Natural killer cell (primary cell): ENCODE results near the gene MSI2. TPM values are rescaled to one million over a fixed set of nuclear protein-coding genes. Genes with fewer than 3 reads are reported as not detected.

Source experiments
- ATAC-seq, 3 donors: fragments of 150-1000 bp in 2 of 3; fragments of 200-7000 bp in 1 of 3; cut with Tn5 transposase; 1 replicate in 1 of 3; 2 replicates in 2 of 3; pipeline ENCODE4 v1.10.0; 2021; ENCODE audit warnings: mild to moderate bottlenecking in 2 of 3, moderate library complexity in 2 of 3
- DNase-seq, 2 donors: peaks; one replicate each; pipeline versions ENCODE4 v3.0.0 to v3.0.0-alpha.2; 2013 to 2021; ENCODE audit warnings: mixed read lengths in 1 of 2
- H3K27ac ChIP-seq: one replicate; pipeline ENCODE4 v1.5.1; 2013; ENCODE audit warnings: mild to moderate bottlenecking, low read length
- H3K27me3 ChIP-seq: one replicate; pipeline ENCODE4 v1.6.1; 2013; ENCODE audit warnings: low read length; ENCODE audit not compliant: control insufficient read depth, insufficient read depth
- H3K36me3 ChIP-seq: one replicate; pipeline ENCODE4 v1.6.1; 2013; ENCODE audit warnings: low read length; ENCODE audit not compliant: control insufficient read depth, insufficient read depth
- H3K4me1 ChIP-seq: one replicate; pipeline ENCODE4 v1.6.1; 2013; ENCODE audit warnings: low read length; ENCODE audit not compliant: control insufficient read depth, insufficient read depth
- H3K4me3 ChIP-seq: one replicate; pipeline ENCODE4 v1.5.1; 2013; ENCODE audit warnings: low read length
- H3K9me3 ChIP-seq: one replicate; pipeline ENCODE4 v1.6.1; 2013; ENCODE audit warnings: low read length; ENCODE audit not compliant: control insufficient read depth, insufficient read depth
- H3K27ac Mint-ChIP-seq, 2 donors: one replicate each; pipeline ENCODE4 v1.8.0; 2022; ENCODE audit warnings: mild to moderate bottlenecking in 2 of 2, mixed read lengths in 2 of 2, moderate library complexity in 1 of 2
- H3K27me3 Mint-ChIP-seq, 2 donors: one replicate each; pipeline ENCODE4 v1.8.0; 2022; ENCODE audit warnings: low read depth in 2 of 2, mixed read lengths in 2 of 2
- H3K36me3 Mint-ChIP-seq: one replicate; pipeline ENCODE4 v1.8.0; 2022; ENCODE audit warnings: mixed read lengths
- H3K4me1 Mint-ChIP-seq, 2 donors: one replicate each; pipeline ENCODE4 v1.8.0; 2022; ENCODE audit warnings: mixed read lengths in 2 of 2
- H3K4me3 Mint-ChIP-seq: one replicate; pipeline ENCODE4 v1.8.0; 2022; ENCODE audit warnings: mild to moderate bottlenecking, moderate library complexity, mixed read lengths
- H3K9me3 Mint-ChIP-seq, 2 donors: one replicate each; pipeline ENCODE4 v1.8.0; 2022; ENCODE audit warnings: mixed read lengths in 2 of 2
- CTCF ChIP-seq: fragments of 200-600 bp; IDR thresholded peaks from one replicate; pipeline ENCODE4 v1.8.0; 2022; ENCODE audit warnings: antibody characterized with exemption
- WGBS: methylation state at CpG from one replicate; pipeline ENCODE4 v1.1.7; 2013; ENCODE audit warnings: missing lambda C conversion rate; ENCODE audit not compliant: insufficient coverage; 5-methylcytosine and 5-hydroxymethylcytosine counted together
- intact Hi-C: fragments of 100-400 bp; cut with micrococcal nuclease; formaldehyde crosslinking; loops from one replicate; pipeline ENCODE4 v1.14.2; 2022
- total RNA-seq, 4 donors: library from RNA; stranded (reverse); fragments of 120-200 nt in 1 of 4; gene quantifications; one replicate each; pipeline versions ENCODE4 v1.2.3 to v1.2.4, GENCODE V29; 2013 to 2022

The MSI2 gene
- total RNA-seq, 3 donors from 2014 or later (not counting 1 experiment from before 2014, with no cell fraction given): 95.5 to 145 (median 96.8) TPM

- Histone ChIP-seq H3K4me1 (no peaks in the 10 kb centered on the region), H3K36me3 (no peaks in the 10 kb centered on the region), H3K27me3 (no peaks in the 10 kb centered on the region), H3K9me3 (peaks cover 4% of the 10 kb centered on the region), H3K4me3 (no peak overlapping the region), H3K27ac (no peak overlapping the region)
- no peaks in the 10 kb centered on the region for H3K36me3 Mint-ChIP-seq
- no peak for ATAC-seq
- no peak overlapping the region for H3K27ac Mint-ChIP-seq
- WGBS: 97% methylated on average over 9 of the region's 9 CpGs
- intact Hi-C loops: no loop called here
- no peaks in the 10 kb centered on the region for H3K27me3 Mint-ChIP-seq
- no peak for TF ChIP-seq CTCF
- no peaks in the 10 kb centered on the region for H3K9me3 Mint-ChIP-seq
- peaks cover 14 to 24% of the 10 kb centered on the region in 2 donors for H3K4me1 Mint-ChIP-seq
- DNase-seq: no peak
- H3K4me3 Mint-ChIP-seq: no peak overlapping the region
These were observed 157.7 kb downstream of the MSI2 start for GRCh38 chr17:57413848-57414651.

GRCh38 chr17:57415751-57416207, 159.5 kb downstream of the MSI2 start:
- 91% methylated on average over 3 of the region's 3 CpGs for WGBS

GRCh38 chr17:57416369-57416768, 160.0 kb downstream of the MSI2 start:
- peaks cover 19 to 24% of the 10 kb centered on the region in 2 donors for H3K4me1 Mint-ChIP-seq
- peaks cover 4% of the 10 kb centered on the region for H3K9me3 ChIP-seq
- WGBS: over 99% methylated on average over 7 of the region's 7 CpGs
- ATAC-seq: no peak
- no peaks in the 10 kb centered on the region for H3K4me1 ChIP-seq
- no peak overlapping the region for H3K27ac Mint-ChIP-seq
- intact Hi-C loops: no loop called here
- no peak overlapping the region for H3K4me3 Mint-ChIP-seq
- no peak overlapping the region for H3K4me3 ChIP-seq
- no peaks in the 10 kb centered on the region for H3K9me3 Mint-ChIP-seq
- H3K27ac ChIP-seq: no peak overlapping the region
- no peak for TF ChIP-seq CTCF
- H3K36me3 ChIP-seq: no peaks in the 10 kb centered on the region
- H3K36me3 Mint-ChIP-seq: no peaks in the 10 kb centered on the region
- H3K27me3 Mint-ChIP-seq: no peaks in the 10 kb centered on the region
- H3K27me3 ChIP-seq: no peaks in the 10 kb centered on the region
- no peak for DNase-seq

More at GRCh38 chr17:57415751-57416207, 159.5 kb downstream of the MSI2 start:
- intact Hi-C loops: no loop called here
- no peak overlapping the region for H3K27ac ChIP-seq
- H3K27me3 ChIP-seq: no peaks in the 10 kb centered on the region
- H3K4me3 Mint-ChIP-seq: no peak overlapping the region
- no peaks in the 10 kb centered on the region for H3K27me3 Mint-ChIP-seq
- no peak for TF ChIP-seq CTCF
- no peaks in the 10 kb centered on the region for H3K4me1 ChIP-seq
- no peaks in the 10 kb centered on the region for H3K36me3 Mint-ChIP-seq
- no peaks in the 10 kb centered on the region for H3K9me3 Mint-ChIP-seq
- DNase-seq: no peak
- no peak for ATAC-seq
- H3K27ac Mint-ChIP-seq: no peak overlapping the region
- no peaks in the 10 kb centered on the region for H3K36me3 ChIP-seq
- peaks cover 18 to 19% of the 10 kb centered on the region in 2 donors for H3K4me1 Mint-ChIP-seq
- H3K4me3 ChIP-seq: no peak overlapping the region
- H3K9me3 ChIP-seq: peaks cover 4% of the 10 kb centered on the region
